Thoracic aorta (tissue), 2 donors: ENCODE measurements around the gene ERC1. TPM values are rescaled to one million over a fixed set of nuclear protein-coding genes. Genes with fewer than 3 reads are reported as not detected.
"Not testable (repeated sequence)": the region's sequence is repeated elsewhere in the genome, so short reads cannot be mapped to it uniquely, and the experiment has no call there.

Source experiments
- ATAC-seq: fragments of 150-250 bp; one replicate; pipeline ENCODE4 v1.8.0; 2017; ENCODE audit warnings: low read depth; ENCODE audit not compliant: insufficient number of reproducible peaks, low FRiP score
- DNase-seq: peaks from one replicate; pipeline ENCODE4 v3.0.0-alpha.2; 2020; ENCODE audit warnings: low spot score
- H3K27ac ChIP-seq, 2 donors: fragments of 200-600 bp; sonication (generic); 1 replicate in 1 of 2; 2 replicates in 1 of 2; pipeline ENCODE4 v1.5.1; 2016; ENCODE audit warnings: mild to moderate bottlenecking in 2 of 2, moderate library complexity in 2 of 2
- H3K27me3 ChIP-seq: fragments of 200-600 bp; sonication (generic); replicated peaks from 2 replicates; pipeline ENCODE4 v1.6.0; 2016; ENCODE audit warnings: mild to moderate bottlenecking; ENCODE audit not compliant: insufficient read depth
- H3K36me3 ChIP-seq: fragments of 200-600 bp; sonication (generic); one replicate; pipeline ENCODE4 v1.5.1; 2016
- H3K4me1 ChIP-seq, 2 donors: fragments of 200-600 bp; sonication (generic); 1 replicate in 1 of 2; 2 replicates in 1 of 2; pipeline versions ENCODE4 v1.5.1 to v1.6.0; 2016; ENCODE audit warnings: low read depth in 2 of 2, mild to moderate bottlenecking in 1 of 2; ENCODE audit not compliant: control insufficient read depth in 1 of 2
- H3K4me3 ChIP-seq: fragments of 200-600 bp; sonication (generic); 2 replicates; pipeline ENCODE4 v1.5.1; 2016; ENCODE audit warnings: mild to moderate bottlenecking
- H3K9me3 ChIP-seq: fragments of 200-600 bp; sonication (generic); 2 replicates; pipeline ENCODE4 v1.5.1; 2016
- CTCF ChIP-seq: fragments of 200-600 bp; sonication (generic); IDR thresholded peaks from one replicate; pipeline ENCODE4 v1.5.1; 2019; ENCODE audit warnings: antibody characterized with exemption
- total RNA-seq, 2 donors: library from RNA; depleted of rRNA; stranded (reverse); fragments of >200 nt; gene quantifications; one replicate each; pipeline versions ENCODE4 v1.1.0 to v1.2.3, GENCODE V29; 2016

ERC1 gene
- total RNA-seq, 2 donors from 2014 or later, result 45.8 to 80.0 TPM

- Histone ChIP-seq H3K27me3 (no peaks in the 10 kb centered on the region), H3K9me3 (no peaks in the 10 kb centered on the region), H3K4me3 (no peak overlapping the region), H3K27ac (no peak overlapping the region), H3K4me1 (no peaks in the 10 kb centered on the region), H3K36me3 (no peaks in the 10 kb centered on the region)
- TF ChIP-seq CTCF, result no peak
- no peak for ATAC-seq
- DNase-seq, result no peak
Measured at GRCh38 chr12:1226951-1227350, 235.9 kb downstream of the ERC1 start.

DNA sequence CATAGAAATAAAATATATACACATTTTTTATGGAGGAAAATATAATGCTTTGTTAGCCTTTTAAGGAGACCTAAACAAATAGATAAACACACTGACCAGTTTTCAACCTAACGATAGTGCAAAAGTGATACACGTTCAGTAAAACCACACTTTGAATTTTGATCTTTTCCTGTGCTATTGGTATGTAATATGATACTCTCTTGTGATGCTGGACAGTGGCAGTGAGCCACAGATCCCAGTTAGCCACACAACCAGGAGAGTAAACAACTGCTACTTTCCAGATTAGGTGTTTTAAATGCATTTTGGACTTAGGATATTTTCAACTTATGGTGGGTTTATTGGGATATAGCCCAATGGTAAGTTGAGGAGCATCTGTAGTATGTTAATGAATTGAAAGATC, 243.1 kb downstream of the ERC1 start:
- Histone ChIP-seq H3K36me3 (peaks cover 4% of the 10 kb centered on the region), H3K27ac (no peak overlapping the region), H3K4me3 (no peak overlapping the region), H3K4me1 (no peaks in the 10 kb centered on the region), H3K9me3 (no peaks in the 10 kb centered on the region), H3K27me3 (no peaks in the 10 kb centered on the region)
- DNase-seq (no peak), ATAC-seq (no peak)
- no peak for TF ChIP-seq CTCF

GRCh38 chr12:1246637-1247036, 255.6 kb downstream of the ERC1 start:
- Histone ChIP-seq H3K9me3 (no peaks in the 10 kb centered on the region), H3K36me3 (no peaks in the 10 kb centered on the region), H3K4me1 (no peaks in the 10 kb centered on the region), H3K4me3 (no peak overlapping the region), H3K27me3 (no peaks in the 10 kb centered on the region), H3K27ac (no peak overlapping the region)
- no peak for TF ChIP-seq CTCF
- no peak for DNase-seq
- ATAC-seq, result no peak

- H3K36me3 ChIP-seq, result no peaks in the 10 kb centered on the region
- H3K9me3 ChIP-seq, result no peaks in the 10 kb centered on the region
- no peak for ATAC-seq
- no peaks in the 10 kb centered on the region for H3K27me3 ChIP-seq
- no peaks in the 10 kb centered on the region for H3K4me1 ChIP-seq
- H3K4me3 ChIP-seq, result no peak overlapping the region
- TF ChIP-seq CTCF, result no peak
- no peak for DNase-seq
- H3K27ac ChIP-seq, result no peak overlapping the region
Measured at GRCh38 chr12:1250641-1251040, 259.6 kb downstream of the ERC1 start.

- DNase-seq, result no peak
- H3K4me1 ChIP-seq, result no peaks in the 10 kb centered on the region
- no peak overlapping the region for H3K27ac ChIP-seq
- no peaks in the 10 kb centered on the region for H3K9me3 ChIP-seq
- no peaks in the 10 kb centered on the region for H3K27me3 ChIP-seq
- TF ChIP-seq CTCF, result no peak
- H3K4me3 ChIP-seq, result no peak overlapping the region
- no peaks in the 10 kb centered on the region for H3K36me3 ChIP-seq
- ATAC-seq, result no peak
Measured at GRCh38 chr12:1252758-1253157, 261.7 kb downstream of the ERC1 start.

DNA sequence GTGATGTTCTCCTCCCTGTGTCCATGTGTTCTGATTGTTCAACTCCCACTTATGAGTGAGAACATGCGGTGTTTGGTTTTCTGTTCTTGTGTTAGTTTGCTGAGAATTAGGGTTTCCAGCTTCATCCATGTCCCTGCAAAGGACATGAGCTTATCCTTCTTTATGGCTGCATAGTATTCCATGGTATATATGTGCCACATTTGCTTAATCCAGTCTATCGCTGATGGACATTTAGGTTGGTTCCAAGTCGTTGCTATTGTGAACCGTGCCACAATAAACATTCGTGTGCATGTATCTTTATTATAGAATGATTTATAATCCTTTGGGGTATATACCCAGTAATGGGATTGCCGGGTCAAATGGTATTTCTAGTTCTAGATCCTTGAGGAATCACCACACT, 264.1 kb downstream of the ERC1 start:
- H3K27me3 ChIP-seq, H3K4me3 ChIP-seq, H3K4me1 ChIP-seq, H3K36me3 ChIP-seq, ATAC-seq, DNase-seq, H3K27ac ChIP-seq, H3K9me3 ChIP-seq: not testable (repeated sequence)

GRCh38 chr12:1255854-1256253, 264.8 kb downstream of the ERC1 start:
- not testable (repeated sequence) for H3K27ac ChIP-seq, DNase-seq, H3K4me1 ChIP-seq, H3K27me3 ChIP-seq, H3K9me3 ChIP-seq, ATAC-seq, H3K36me3 ChIP-seq, H3K4me3 ChIP-seq
